HepG2 (cell line): Measurements from ENCODE around the gene SEMA3C.

Experiments
- CEBPZ ChIP-seq: IDR thresholded peaks from 2 replicates; pipeline ENCODE4 v1.6.1; 2012; ENCODE audit warnings: low read length, improper control_type of control experiment
- ELF4 ChIP-seq: sonication (generic); formaldehyde crosslinking; IDR thresholded peaks from 2 replicates; pipeline ENCODE4 v1.5.0; 2020; ENCODE audit warnings: missing genetic modification reagents, mild to moderate bottlenecking, moderate library complexity, borderline replicate concordance
- FOSL2 ChIP-seq: sonication (generic); formaldehyde crosslinking; IDR thresholded peaks from 2 replicates; pipeline ENCODE4 v1.4.0; 2020; ENCODE audit warnings: missing genetic modification reagents
- KDM4B ChIP-seq: sonication (generic); formaldehyde crosslinking; IDR thresholded peaks from 2 replicates; pipeline ENCODE4 v1.4.0; 2020; ENCODE audit warnings: missing genetic modification reagents
- MXI1 ChIP-seq: IDR thresholded peaks from 3 replicates; pipeline ENCODE4 v1.6.1; 2012; ENCODE audit warnings: low read depth, low read length, inconsistent platforms, borderline replicate concordance
- POLR2A ChIP-seq, 2 experiments: IDR thresholded peaks; 2 replicates each; pipeline ENCODE4 v1.6.1; 2011; ENCODE audit warnings: low read depth in 2 of 2, low read length in 2 of 2, mild to moderate bottlenecking in 1 of 2, moderate library complexity in 1 of 2; ENCODE audit not compliant: insufficient read depth in 1 of 2
- POLR2AphosphoS5 ChIP-seq: IDR thresholded peaks from 2 replicates; pipeline ENCODE4 v1.6.1; 2012; ENCODE audit warnings: low read depth, low read length
- RXRA ChIP-seq: sonication (generic); formaldehyde crosslinking; IDR thresholded peaks from 2 replicates; pipeline ENCODE4 v1.5.1; 2020; ENCODE audit warnings: missing genetic modification reagents
- SETDB1 ChIP-seq: sonication (generic); formaldehyde crosslinking; IDR thresholded peaks from 2 replicates; pipeline ENCODE4 v1.5.1; 2020; ENCODE audit warnings: missing genetic modification reagents, mild to moderate bottlenecking, borderline replicate concordance
- ZSCAN31 ChIP-seq: sonication (generic); formaldehyde crosslinking; IDR thresholded peaks from 2 replicates; pipeline ENCODE4 v1.5.0; 2020; ENCODE audit warnings: low read depth, mild to moderate bottlenecking, missing genetic modification reagents
- TF ChIP-seq, protein P1 (sequence below): sonication (generic); formaldehyde crosslinking; IDR thresholded peaks from 2 replicates; pipeline ENCODE4 v1.5.0; 2020; ENCODE audit warnings: mild to moderate bottlenecking, missing genetic modification reagents, moderate library complexity

GRCh38 chr7:80815733-80816132 lies 103.1 kb downstream of the SEMA3C start:
- TF ChIP-seq RXRA (CRISPR knock-in tag) (no peak), MXI1 (no peak), POLR2A (IDR thresholded peaks at IDR 0.05; ENCODE audit: insufficient read depth in 1 of 2, low read depth in 2 of 2, low read length in 2 of 2) (no peak), POLR2AphosphoS5 (no peak), ZSCAN31 (CRISPR knock-in tag) (no peak), KDM4B (CRISPR knock-in tag) (no peak), CEBPZ (no peak), FOSL2 (CRISPR knock-in tag) (no peak), ELF4 (CRISPR knock-in tag) (no peak), SETDB1 (no peak)
- TF ChIP-seq, protein P1, sequence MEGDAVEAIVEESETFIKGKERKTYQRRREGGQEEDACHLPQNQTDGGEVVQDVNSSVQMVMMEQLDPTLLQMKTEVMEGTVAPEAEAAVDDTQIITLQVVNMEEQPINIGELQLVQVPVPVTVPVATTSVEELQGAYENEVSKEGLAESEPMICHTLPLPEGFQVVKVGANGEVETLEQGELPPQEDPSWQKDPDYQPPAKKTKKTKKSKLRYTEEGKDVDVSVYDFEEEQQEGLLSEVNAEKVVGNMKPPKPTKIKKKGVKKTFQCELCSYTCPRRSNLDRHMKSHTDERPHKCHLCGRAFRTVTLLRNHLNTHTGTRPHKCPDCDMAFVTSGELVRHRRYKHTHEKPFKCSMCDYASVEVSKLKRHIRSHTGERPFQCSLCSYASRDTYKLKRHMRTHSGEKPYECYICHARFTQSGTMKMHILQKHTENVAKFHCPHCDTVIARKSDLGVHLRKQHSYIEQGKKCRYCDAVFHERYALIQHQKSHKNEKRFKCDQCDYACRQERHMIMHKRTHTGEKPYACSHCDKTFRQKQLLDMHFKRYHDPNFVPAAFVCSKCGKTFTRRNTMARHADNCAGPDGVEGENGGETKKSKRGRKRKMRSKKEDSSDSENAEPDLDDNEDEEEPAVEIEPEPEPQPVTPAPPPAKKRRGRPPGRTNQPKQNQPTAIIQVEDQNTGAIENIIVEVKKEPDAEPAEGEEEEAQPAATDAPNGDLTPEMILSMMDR: no peak
